Measurements from ENCODE around the gene FGL2. TPM values are rescaled to one million over a fixed set of nuclear protein-coding genes. Genes with fewer than 3 reads are reported as not detected.
"Not testable (repeated sequence)": the region's sequence is repeated elsewhere in the genome, so short reads cannot be mapped to it uniquely, and the experiment has no call there.

Gene FGL2
- total RNA-seq, 1 donor from 2014 or later: 0.53 TPM

- no peak overlapping the region for H3K4me3 ChIP-seq (ENCODE audit: low read depth, low read length)
- TF ChIP-seq CTCF (IDR thresholded peaks at IDR 0.05; ENCODE audit: insufficient read depth, low read length, severe bottlenecking): no peak
- no peak for DNase-seq (ENCODE audit: low read depth)
- no peak for FAIRE-seq
- no peaks in the 10 kb centered on the region for H3K27me3 ChIP-seq (ENCODE audit: control insufficient read depth, insufficient read depth, low read length)
- H3K36me3 ChIP-seq (ENCODE audit: control insufficient read depth, insufficient read depth, low read length): peaks cover 1% of the 10 kb centered on the region
These were observed 32.8 kb upstream of the FGL2 start for GRCh38 chr7:77232467-77232866.

DNA sequence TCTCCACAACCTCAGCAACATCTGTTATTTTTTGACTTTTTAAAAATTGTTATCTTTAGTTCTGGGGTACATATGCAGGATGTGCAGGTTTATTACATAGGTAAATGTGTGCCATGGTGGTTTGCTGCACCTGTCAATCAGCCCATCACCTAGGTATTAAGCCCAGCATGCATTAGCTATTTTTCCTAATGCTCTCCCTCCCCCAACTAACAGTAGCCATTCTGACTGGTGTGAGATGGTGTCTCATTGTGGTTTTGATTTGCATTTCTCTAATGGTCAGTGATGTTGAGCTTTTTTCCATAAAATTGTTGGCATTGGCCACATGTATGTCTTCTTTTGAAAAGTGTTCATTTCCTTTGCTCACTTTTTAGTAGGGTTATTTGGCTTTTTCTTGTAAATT, 29.2 kb upstream of the FGL2 start:
- not testable (repeated sequence) for DNase-seq (ENCODE audit: low read depth); H3K27me3 ChIP-seq (ENCODE audit: control insufficient read depth, insufficient read depth, low read length); H3K36me3 ChIP-seq (ENCODE audit: control insufficient read depth, insufficient read depth, low read length); H3K4me3 ChIP-seq (ENCODE audit: low read depth, low read length); FAIRE-seq

DNA sequence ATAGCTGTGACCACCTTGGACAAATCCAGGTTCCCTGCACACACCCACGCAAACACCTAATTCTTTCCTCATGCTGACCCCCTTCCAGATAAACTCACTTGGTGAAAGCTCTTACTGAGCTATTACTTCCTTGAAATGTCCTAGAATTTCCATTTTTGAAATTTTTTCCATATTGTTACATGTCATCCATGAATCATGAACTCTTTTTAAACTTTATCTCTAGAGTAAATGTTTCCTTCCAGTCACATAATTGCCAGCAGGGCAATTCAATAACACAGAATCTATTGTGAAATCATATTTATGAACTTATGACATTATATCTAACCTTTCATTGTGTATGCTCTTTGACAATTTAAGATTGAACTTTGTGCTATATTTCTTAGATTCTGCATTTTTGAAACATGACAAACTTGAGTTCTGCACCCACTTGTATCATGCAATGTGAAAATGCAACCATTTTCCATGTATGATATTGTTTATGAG, 26.8 kb upstream of the FGL2 start:
- FAIRE-seq (no peak), DNase-seq (ENCODE audit: low read depth) (no peak)
- no peak overlapping the region for H3K4me3 ChIP-seq (ENCODE audit: low read depth, low read length)
- no peak for TF ChIP-seq CTCF (IDR thresholded peaks at IDR 0.05; ENCODE audit: insufficient read depth, low read length, severe bottlenecking)
- H3K36me3 ChIP-seq (ENCODE audit: control insufficient read depth, insufficient read depth, low read length): no peaks in the 10 kb centered on the region
- no peaks in the 10 kb centered on the region for H3K27me3 ChIP-seq (ENCODE audit: control insufficient read depth, insufficient read depth, low read length)

GRCh38 chr7:77223261-77223660, 23.6 kb upstream of the FGL2 start:
- no peaks in the 10 kb centered on the region for H3K27me3 ChIP-seq (ENCODE audit: control insufficient read depth, insufficient read depth, low read length)
- no peak for FAIRE-seq
- no peak overlapping the region for H3K4me3 ChIP-seq (ENCODE audit: low read depth, low read length)
- no peak for TF ChIP-seq CTCF (IDR thresholded peaks at IDR 0.05; ENCODE audit: insufficient read depth, low read length, severe bottlenecking)
- peak; percentile 15 for DNase-seq (ENCODE audit: low read depth)
- H3K36me3 ChIP-seq (ENCODE audit: control insufficient read depth, insufficient read depth, low read length): no peaks in the 10 kb centered on the region

- no peak for DNase-seq (ENCODE audit: low read depth)
- Histone ChIP-seq H3K27me3 (ENCODE audit: control insufficient read depth, insufficient read depth, low read length) (no peaks in the 10 kb centered on the region), H3K4me3 (ENCODE audit: low read depth, low read length) (no peak overlapping the region), H3K36me3 (ENCODE audit: control insufficient read depth, insufficient read depth, low read length) (no peaks in the 10 kb centered on the region)
- TF ChIP-seq CTCF (IDR thresholded peaks at IDR 0.05; ENCODE audit: insufficient read depth, low read length, severe bottlenecking): no peak
- FAIRE-seq: no peak
These were observed 23.2 kb upstream of the FGL2 start for GRCh38 chr7:77222819-77223218.

DNA sequence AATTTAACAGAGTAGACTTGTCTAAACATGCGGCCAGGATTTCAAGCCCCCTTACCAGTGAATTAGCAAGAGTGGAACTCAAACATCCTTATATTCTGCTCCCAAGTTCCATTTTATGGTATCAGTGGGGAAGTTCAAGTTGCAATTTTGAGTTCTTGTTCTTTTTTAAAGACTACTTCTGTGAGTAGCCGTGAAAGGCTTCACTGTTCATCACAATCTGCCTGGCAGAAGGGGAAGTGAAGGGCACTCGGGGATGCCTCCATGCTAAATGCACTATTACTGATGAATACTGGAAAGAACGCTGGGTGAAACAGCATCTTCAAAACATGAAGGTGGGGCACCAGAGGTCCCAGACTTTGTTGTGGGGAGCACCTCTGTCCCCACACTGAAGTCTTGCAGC, 22.4 kb upstream of the FGL2 start:
- FAIRE-seq (no peak), DNase-seq (ENCODE audit: low read depth) (no peak)
- no peak for TF ChIP-seq CTCF (IDR thresholded peaks at IDR 0.05; ENCODE audit: insufficient read depth, low read length, severe bottlenecking)
- Histone ChIP-seq H3K27me3 (ENCODE audit: control insufficient read depth, insufficient read depth, low read length) (no peaks in the 10 kb centered on the region), H3K36me3 (ENCODE audit: control insufficient read depth, insufficient read depth, low read length) (no peaks in the 10 kb centered on the region), H3K4me3 (ENCODE audit: low read depth, low read length) (no peak overlapping the region)

DNA sequence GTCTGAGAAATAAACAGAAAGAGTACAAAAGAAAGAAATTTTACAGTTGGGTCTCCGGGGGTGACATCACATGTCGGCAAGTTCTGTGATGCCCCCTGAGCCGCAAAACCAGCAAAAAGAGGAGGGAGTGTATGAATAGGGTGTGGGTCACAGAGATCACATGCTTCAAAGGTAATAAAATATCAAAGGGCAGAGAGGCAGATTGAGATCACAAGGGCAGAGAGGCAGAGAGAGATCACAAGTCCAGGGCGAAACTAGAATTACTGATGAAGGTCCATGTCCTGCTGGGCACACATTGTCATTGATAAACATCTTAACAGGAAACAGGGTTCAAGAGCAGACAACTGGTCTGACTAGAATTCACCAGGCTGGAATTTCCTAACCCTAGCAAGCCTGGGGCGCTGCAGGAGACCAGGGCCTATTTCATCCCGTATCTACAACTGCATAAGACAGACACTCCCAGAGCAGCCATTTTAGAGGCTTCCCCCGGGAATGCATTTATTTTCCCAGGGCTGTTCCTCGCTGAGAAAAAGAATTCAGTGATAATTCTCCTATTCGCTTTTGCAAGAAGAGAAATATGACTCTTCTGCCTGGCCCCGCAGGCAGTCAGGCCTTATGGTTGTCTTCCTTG, 20.2 kb upstream of the FGL2 start:
- not testable (repeated sequence) for FAIRE-seq; DNase-seq (ENCODE audit: low read depth); H3K36me3 ChIP-seq (ENCODE audit: control insufficient read depth, insufficient read depth, low read length); H3K27me3 ChIP-seq (ENCODE audit: control insufficient read depth, insufficient read depth, low read length); H3K4me3 ChIP-seq (ENCODE audit: low read depth, low read length)

All from bronchial epithelial cell (primary cell).